ENCODE results near the gene ETV1.
"Not testable (repeated sequence)": the region's sequence is repeated elsewhere in the genome, so short reads cannot be mapped to it uniquely, and the experiment has no call there.

ETV1 gene

GRCh38 chr7:13920053-13920697 lies 69.3 kb downstream of the ETV1 start:
- DNase-seq, result peak; percentile 89

- DNase-seq, result not testable (repeated sequence)
Observed at GRCh38 chr7:13918333-13918732, 71.1 kb downstream of the ETV1 start.

GRCh38 chr7:13917103-13917502 lies 72.4 kb downstream of the ETV1 start:
- DNase-seq, result not testable (repeated sequence)

GRCh38 chr7:13915891-13916290 lies 73.6 kb downstream of the ETV1 start:
- no peak for DNase-seq

- DNase-seq, result no peak
Observed at GRCh38 chr7:13912715-13913278, 76.7 kb downstream of the ETV1 start.

- DNase-seq, result no peak
Observed at GRCh38 chr7:13911909-13912308, 77.6 kb downstream of the ETV1 start.

GRCh38 chr7:13910805-13911551 lies 78.5 kb downstream of the ETV1 start:
- no peak for DNase-seq

- no peak for DNase-seq
Observed at GRCh38 chr7:13908667-13909397, 80.6 kb downstream of the ETV1 start.

GRCh38 chr7:13907831-13908230 lies 81.6 kb downstream of the ETV1 start:
- DNase-seq, result no peak

- DNase-seq, result no peak
Observed at GRCh38 chr7:13904689-13905088, 84.8 kb downstream of the ETV1 start.

GRCh38 chr7:13904007-13904406 lies 85.5 kb downstream of the ETV1 start:
- DNase-seq, result peak; percentile 42

- DNase-seq, result no peak
Observed at GRCh38 chr7:13901577-13901976, 87.9 kb downstream of the ETV1 start.

- DNase-seq, result no peak
Observed at GRCh38 chr7:13898957-13899670, 90.4 kb downstream of the ETV1 start.

GRCh38 chr7:13897819-13898218 lies 91.6 kb downstream of the ETV1 start:
- no peak for DNase-seq

- no peak for DNase-seq
Observed at GRCh38 chr7:13894954-13895353, 94.5 kb downstream of the ETV1 start.

GRCh38 chr7:13894377-13894776 lies 95.1 kb downstream of the ETV1 start:
- DNase-seq, result no peak

- no peak for DNase-seq
Observed at GRCh38 chr7:13890793-13891192, 98.7 kb downstream of the ETV1 start.

GRCh38 chr7:13886356-13886755 lies 103.1 kb downstream of the ETV1 start:
- DNase-seq, result no peak

- DNase-seq, result no peak
Observed at GRCh38 chr7:13882051-13882450, 107.4 kb downstream of the ETV1 start.

- DNase-seq, result no peak
Observed at GRCh38 chr7:13880789-13881188, 108.7 kb downstream of the ETV1 start.

GRCh38 chr7:13879994-13880686 lies 109.3 kb downstream of the ETV1 start:
- DNase-seq, result no peak

GRCh38 chr7:13879143-13879542 lies 110.3 kb downstream of the ETV1 start:
- DNase-seq, result no peak

Data from NCI-H2107 (cell line).